Neuronal stem cell (in vitro differentiated cells): ENCODE data around the gene IMMP2L.

Source experiments
- DNase-seq: peaks from one replicate; pipeline ENCODE4 v3.0.0-alpha.2; 2013; ENCODE audit warnings: low spot score
- H2AFZ ChIP-seq: one replicate; pipeline ENCODE4 v1.6.1; 2013; ENCODE audit warnings: mild to moderate bottlenecking, low read length, inconsistent platforms
- H2AK5ac ChIP-seq: 2 replicates; pipeline ENCODE4 v1.6.1; 2013; ENCODE audit warnings: low read depth, mild to moderate bottlenecking, inconsistent platforms, low read length, moderate library complexity, mixed read lengths
- H2BK120ac ChIP-seq: 2 replicates; pipeline ENCODE4 v1.6.1; 2013; ENCODE audit warnings: low read depth, mild to moderate bottlenecking, inconsistent platforms, low read length, moderate library complexity, mixed read lengths
- H2BK12ac ChIP-seq: one replicate; pipeline ENCODE4 v1.6.1; 2013; ENCODE audit warnings: low read length, inconsistent platforms
- H2BK15ac ChIP-seq: 2 replicates; pipeline ENCODE4 v1.6.1; 2013; ENCODE audit warnings: mild to moderate bottlenecking, low read length, inconsistent platforms, mixed read lengths
- H2BK5ac ChIP-seq: one replicate; pipeline ENCODE4 v1.6.1; 2013; ENCODE audit warnings: inconsistent platforms, mild to moderate bottlenecking, low read length, moderate library complexity
- H3K14ac ChIP-seq: one replicate; pipeline ENCODE4 v1.6.1; 2013; ENCODE audit warnings: low read length, inconsistent platforms
- H3K18ac ChIP-seq: 2 replicates; pipeline ENCODE4 v1.6.1; 2013; ENCODE audit warnings: low read length, inconsistent platforms
- H3K23ac ChIP-seq: 2 replicates; pipeline ENCODE4 v1.6.1; 2013; ENCODE audit warnings: low read depth, mild to moderate bottlenecking, mixed read lengths, low read length, inconsistent platforms; ENCODE audit not compliant: poor library complexity
- H3K27ac ChIP-seq: replicated peaks from 3 replicates; pipeline ENCODE4 v1.5.1; 2013; ENCODE audit warnings: low read length, inconsistent platforms
- H3K27me3 ChIP-seq, 3 experiments: 2 replicates each; pipeline ENCODE4 v1.6.1; 2013; ENCODE audit warnings: low read length in 3 of 3, mild to moderate bottlenecking in 2 of 3, inconsistent platforms in 1 of 3, low read depth in 1 of 3, mixed read lengths in 1 of 3, moderate library complexity in 1 of 3; ENCODE audit not compliant: control insufficient read depth in 3 of 3, insufficient read depth in 3 of 3
- H3K36me3 ChIP-seq, 2 donors: replicated peaks in 1 of 2; 2 replicates each; pipeline ENCODE4 v1.6.1; 2013; ENCODE audit warnings: low read length in 2 of 2; ENCODE audit not compliant: control insufficient read depth in 2 of 2, insufficient read depth in 2 of 2
- H3K4ac ChIP-seq: 2 replicates; pipeline ENCODE4 v1.6.1; 2013; ENCODE audit warnings: inconsistent platforms, mild to moderate bottlenecking, low read length, moderate library complexity
- H3K4me1 ChIP-seq, 2 donors: 1 replicate in 1 of 2; 2 replicates in 1 of 2; pipeline ENCODE4 v1.6.1; 2013; ENCODE audit warnings: low read length in 2 of 2, low read depth in 1 of 2; ENCODE audit not compliant: control insufficient read depth in 2 of 2, insufficient read depth in 1 of 2
- H3K4me2 ChIP-seq: one replicate; pipeline ENCODE4 v1.6.1; 2013; ENCODE audit warnings: mild to moderate bottlenecking, low read length, inconsistent platforms; ENCODE audit not compliant: insufficient read depth, poor library complexity, severe bottlenecking
- H3K4me3 ChIP-seq, 2 donors: 2 replicates each; pipeline ENCODE4 v1.5.1; 2013; ENCODE audit warnings: low read length in 2 of 2, mild to moderate bottlenecking in 2 of 2, inconsistent platforms in 1 of 2, moderate library complexity in 1 of 2
- H3K79me1 ChIP-seq: one replicate; pipeline ENCODE4 v1.6.1; 2013; ENCODE audit warnings: low read depth, mild to moderate bottlenecking, inconsistent platforms, low read length, moderate library complexity
- H3K9ac ChIP-seq: one replicate; pipeline ENCODE4 v1.6.1; 2013; ENCODE audit warnings: mild to moderate bottlenecking, low read depth, low read length, inconsistent platforms; ENCODE audit not compliant: poor library complexity
- H3K9me3 ChIP-seq, 2 donors: replicated peaks in 1 of 2; 2 replicates each; pipeline versions ENCODE3 to v1.6.1; 2013; ENCODE audit warnings: low read length in 2 of 2, mild to moderate bottlenecking in 2 of 2, inconsistent platforms in 1 of 2, low read depth in 1 of 2, mixed read lengths in 1 of 2, moderate library complexity in 1 of 2; ENCODE audit not compliant: control insufficient read depth in 2 of 2, insufficient read depth in 1 of 2
- H4K8ac ChIP-seq: one replicate; pipeline ENCODE4 v1.6.1; 2013; ENCODE audit warnings: low read depth, mild to moderate bottlenecking, inconsistent platforms, low read length, moderate library complexity
- H4K91ac ChIP-seq: one replicate; pipeline ENCODE4 v1.6.1; 2013; ENCODE audit warnings: low read length, low read depth, mild to moderate bottlenecking, inconsistent platforms; ENCODE audit not compliant: poor library complexity
- WGBS, 2 donors: extraction: QIAGEN DNeasy Blood & Tissue Kit; methylation state at CpG; one replicate each; pipeline ENCODE4 v1.1.7; 2013; ENCODE audit warnings: missing lambda C conversion rate in 2 of 2, mixed read lengths in 1 of 2; ENCODE audit not compliant: insufficient read length in 2 of 2, insufficient replicate concordance in 1 of 2; ENCODE audit errors: extremely low coverage in 2 of 2; 5-methylcytosine and 5-hydroxymethylcytosine counted together

Gene IMMP2L

DNA sequence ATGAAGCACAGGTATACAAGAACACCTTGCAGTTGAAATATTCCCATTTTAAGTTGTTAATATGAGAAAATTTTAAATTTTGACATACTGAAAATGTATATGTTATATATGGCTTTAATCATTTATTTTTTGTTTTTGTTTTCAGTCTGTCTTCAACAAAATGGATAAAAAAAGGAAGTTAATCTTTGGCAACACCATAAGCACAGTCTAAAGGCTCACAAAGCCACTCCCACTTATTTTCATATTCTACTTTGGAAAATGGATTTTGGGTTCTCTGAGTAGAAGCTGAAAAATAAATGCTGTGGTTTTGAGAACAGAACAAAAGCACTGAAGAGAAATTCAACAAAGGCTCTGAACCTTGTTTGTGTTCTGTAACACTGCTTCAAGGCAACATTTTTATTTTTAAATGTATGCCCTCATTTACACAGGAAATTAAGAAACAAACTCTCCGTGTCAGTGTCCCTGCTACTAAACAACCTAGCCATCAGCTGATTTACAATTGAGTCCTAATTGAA is 552.7 kb downstream of the IMMP2L start:
- H2BK5ac ChIP-seq: no peak overlapping the region
- peaks cover 0 to 3% of the 10 kb centered on the region in 2 donors for H3K4me1 ChIP-seq
- no peak overlapping the region for H2BK12ac ChIP-seq
- H2AFZ ChIP-seq: no peak overlapping the region
- WGBS, 2 donors: no CpG with 5 or more reads among the region's 1 CpG
- no peak for DNase-seq
- H3K18ac ChIP-seq: no peak overlapping the region
- H3K9ac ChIP-seq: no peak overlapping the region
- no peak overlapping the region for H2BK15ac ChIP-seq
- H3K4me2 ChIP-seq: no peak overlapping the region
- H3K23ac ChIP-seq: no peak overlapping the region
- no peak overlapping the region for H3K14ac ChIP-seq
- H2BK120ac ChIP-seq: no peak overlapping the region
- no peak overlapping the region for H3K27ac ChIP-seq
- no peak overlapping the region for H4K91ac ChIP-seq
- H2AK5ac ChIP-seq: no peak overlapping the region
- H4K8ac ChIP-seq: no peak overlapping the region
- no peaks in the 10 kb centered on the region for H3K27me3 ChIP-seq
- no peak overlapping the region for H3K4ac ChIP-seq
- H3K9me3 ChIP-seq: no peaks in the 10 kb centered on the region
- no peak overlapping the region for H3K4me3 ChIP-seq
- no peaks in the 10 kb centered on the region for H3K36me3 ChIP-seq
- H3K79me1 ChIP-seq: no peaks in the 10 kb centered on the region

DNA sequence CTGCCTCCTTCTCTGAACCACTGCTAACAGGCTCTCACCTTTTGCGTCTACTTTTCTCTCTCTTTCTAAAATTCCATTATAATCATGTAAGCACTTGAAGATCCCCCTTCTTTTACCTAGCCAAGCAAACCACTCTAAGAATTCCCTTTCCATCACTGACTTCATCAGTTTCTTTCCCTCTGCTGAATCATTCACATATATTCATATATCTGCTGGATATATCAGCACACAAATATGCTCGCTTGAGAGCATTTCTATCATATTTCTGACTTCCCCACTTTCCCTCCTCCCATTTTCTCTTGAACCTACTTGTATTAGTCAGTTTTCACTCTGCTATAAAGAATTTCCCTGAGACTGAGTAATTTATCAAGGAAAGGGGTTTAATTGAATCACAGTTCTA is 555.6 kb downstream of the IMMP2L start:
- Histone ChIP-seq H3K79me1 (no peaks in the 10 kb centered on the region), H3K4ac (no peak overlapping the region), H3K4me3 (no peak overlapping the region), H2BK12ac (no peak overlapping the region), H3K9ac (no peak overlapping the region), H3K27ac (no peak overlapping the region), H2AFZ (no peak overlapping the region), H2BK5ac (no peak overlapping the region), H3K9me3 (no peaks in the 10 kb centered on the region), H2AK5ac (no peak overlapping the region), H3K14ac (no peak overlapping the region), H4K8ac (no peak overlapping the region), H3K18ac (no peak overlapping the region), H2BK15ac (no peak overlapping the region), H3K4me2 (no peak overlapping the region), H3K23ac (no peak overlapping the region), H3K36me3 (no peaks in the 10 kb centered on the region), H4K91ac (no peak overlapping the region), H3K4me1 (peaks cover 0 to 3% of the 10 kb centered on the region in 2 donors), H2BK120ac (no peak overlapping the region), H3K27me3 (no peaks in the 10 kb centered on the region)
- no peak for DNase-seq
- no CpG with 5 or more reads among the region's 2 CpGs for WGBS, 2 donors

DNA sequence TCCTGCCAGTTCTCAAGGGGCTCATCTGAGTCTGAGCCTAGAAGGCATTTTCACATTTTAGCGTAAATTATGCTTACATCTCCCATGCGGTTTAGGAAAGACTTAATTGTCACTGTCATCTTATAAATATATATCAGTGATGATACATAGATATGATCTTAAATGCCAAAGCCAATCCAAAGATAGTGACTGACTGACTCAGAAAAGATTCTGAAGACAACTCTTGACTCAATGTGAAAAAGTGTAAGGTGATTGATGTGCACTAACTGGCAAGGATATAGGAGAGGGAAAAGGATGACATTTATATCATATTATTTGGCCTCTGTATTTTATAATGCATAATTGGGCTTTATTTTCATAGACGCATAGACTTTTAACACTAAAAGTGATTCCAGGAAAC is 556.3 kb downstream of the IMMP2L start:
- Histone ChIP-seq H3K4ac (no peak overlapping the region), H2BK5ac (no peak overlapping the region), H3K79me1 (no peaks in the 10 kb centered on the region), H4K91ac (no peak overlapping the region), H3K14ac (no peak overlapping the region), H3K36me3 (no peaks in the 10 kb centered on the region), H3K4me1 (peaks cover 0 to 3% of the 10 kb centered on the region in 2 donors), H2BK120ac (no peak overlapping the region), H2AK5ac (no peak overlapping the region), H2AFZ (no peak overlapping the region), H3K23ac (no peak overlapping the region), H4K8ac (no peak overlapping the region), H2BK12ac (no peak overlapping the region), H2BK15ac (no peak overlapping the region), H3K18ac (no peak overlapping the region), H3K9ac (no peak overlapping the region), H3K4me3 (no peak overlapping the region), H3K27me3 (no peaks in the 10 kb centered on the region), H3K27ac (no peak overlapping the region), H3K4me2 (no peak overlapping the region), H3K9me3 (no peaks in the 10 kb centered on the region)
- no peak for DNase-seq
- no CpG with 5 or more reads among the region's 3 CpGs for WGBS, 2 donors

DNA sequence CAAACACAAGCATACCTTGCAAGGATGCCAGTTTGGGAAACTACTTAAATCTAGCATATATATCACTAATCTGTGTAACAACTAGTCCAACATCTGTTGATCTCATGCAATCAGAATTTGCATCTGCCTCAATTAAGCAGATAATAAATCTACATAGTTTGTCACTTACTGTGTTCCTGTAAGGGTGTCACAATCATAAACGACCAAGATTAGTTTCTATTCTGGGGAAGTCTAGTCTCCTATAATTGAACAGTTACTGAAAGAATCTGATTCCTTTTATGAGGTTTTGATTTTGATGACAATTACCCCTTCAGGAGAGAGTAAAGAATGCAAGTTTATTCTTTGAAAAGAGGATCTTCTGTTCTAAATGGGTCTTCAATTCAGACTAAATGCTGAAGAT is 556.8 kb downstream of the IMMP2L start:
- H3K9ac ChIP-seq: no peak overlapping the region
- H3K4me2 ChIP-seq: no peak overlapping the region
- H2AK5ac ChIP-seq: no peak overlapping the region
- H3K27ac ChIP-seq: no peak overlapping the region
- H3K4me1 ChIP-seq: peaks cover 0 to 3% of the 10 kb centered on the region in 2 donors
- H3K23ac ChIP-seq: no peak overlapping the region
- no peak overlapping the region for H2BK120ac ChIP-seq
- WGBS, 2 donors: no CpG with 5 or more reads among the region's 1 CpG
- H2BK12ac ChIP-seq: no peak overlapping the region
- no peak overlapping the region for H2AFZ ChIP-seq
- H2BK5ac ChIP-seq: no peak overlapping the region
- H3K18ac ChIP-seq: no peak overlapping the region
- no peak for DNase-seq
- no peak overlapping the region for H3K4ac ChIP-seq
- H3K14ac ChIP-seq: no peak overlapping the region
- no peaks in the 10 kb centered on the region for H3K79me1 ChIP-seq
- H3K9me3 ChIP-seq: no peaks in the 10 kb centered on the region
- H3K4me3 ChIP-seq: no peak overlapping the region
- H2BK15ac ChIP-seq: no peak overlapping the region
- H4K8ac ChIP-seq: no peak overlapping the region
- no peak overlapping the region for H4K91ac ChIP-seq
- H3K36me3 ChIP-seq: no peaks in the 10 kb centered on the region
- no peaks in the 10 kb centered on the region for H3K27me3 ChIP-seq
